Erythroblast (primary cell): Measurements from ENCODE around the gene LTB4R2.

ENCODE experiments used
- DNase-seq, 2 experiments: peaks; one replicate each; lab custom pipeline; 2025; lab: John Stamatoyannopoulos, UW
- GATA1 ChIP-seq: IDR thresholded peaks from 2 replicates; pipeline ENCODE4 v1.6.1; 2011; ENCODE audit warnings: low read depth, mild to moderate bottlenecking, control low read depth, low read length, moderate library complexity
- POLR2A ChIP-seq: IDR thresholded peaks from 2 replicates; pipeline ENCODE4 v1.6.1; 2011; ENCODE audit warnings: mild to moderate bottlenecking, low read length

The LTB4R2 gene

GRCh38 chr14:24329073-24329663 is 19.2 kb downstream of the LTB4R2 start:
- DNase-seq = no peak
- TF ChIP-seq GATA1 (no peak), POLR2A (no peak)

GRCh38 chr14:24329736-24330135 is 19.8 kb downstream of the LTB4R2 start:
- peak; percentile 34 to 37 for DNase-seq
- TF ChIP-seq POLR2A = no peak
- TF ChIP-seq GATA1 = no peak

- no peak for TF ChIP-seq POLR2A
- no peak for TF ChIP-seq GATA1
- DNase-seq = no peak
Measured at GRCh38 chr14:24330973-24331674, 21.2 kb downstream of the LTB4R2 start.

GRCh38 chr14:24331731-24332267 is 21.9 kb downstream of the LTB4R2 start:
- no peak for DNase-seq
- TF ChIP-seq GATA1 (no peak), POLR2A (no peak)

- no peak for TF ChIP-seq GATA1
- TF ChIP-seq POLR2A = no peak
Measured at GRCh38 chr14:24332268-24332993, 22.5 kb downstream of the LTB4R2 start.

GRCh38 chr14:24334431-24335291 is 24.7 kb downstream of the LTB4R2 start, which contains the start of gene ADCY4:
Gene ADCY4 (minus strand): TSS chr14:24335071. CDS start chr14:24334652, 419 bp downstream.
- no peak for DNase-seq
- no peak for TF ChIP-seq GATA1
- no peak for TF ChIP-seq POLR2A

More at GRCh38 chr14:24332268-24332993, 22.5 kb downstream of the LTB4R2 start:
- DNase-seq = peak; percentile 67 to 77

GRCh38 chr14:24335461-24336171 is 25.7 kb downstream of the LTB4R2 start:
- no peak for DNase-seq
- TF ChIP-seq POLR2A (no peak), GATA1 (no peak)

GRCh38 chr14:24337144-24337823 is 27.3 kb downstream of the LTB4R2 start:
- DNase-seq = no peak
- no peak for TF ChIP-seq POLR2A
- no peak for TF ChIP-seq GATA1

GRCh38 chr14:24337824-24338175 is 27.9 kb downstream of the LTB4R2 start:
- DNase-seq = no peak
- TF ChIP-seq POLR2A (no peak), GATA1 (no peak)

- TF ChIP-seq POLR2A (no peak), GATA1 (no peak)
- DNase-seq = no peak
Measured at GRCh38 chr14:24338843-24339242, 28.9 kb downstream of the LTB4R2 start.

GRCh38 chr14:24339284-24340151 is 29.6 kb downstream of the LTB4R2 start, which contains the start of gene RIPK3:
Gene RIPK3 (minus strand): TSS chr14:24339991. CDS start chr14:24339826, 165 bp downstream.
- TF ChIP-seq GATA1 (no peak), POLR2A (no peak)
- DNase-seq = peak in 1 of 2 experiments; percentile 43
